Endometrial microvascular endothelial cells (primary cell): ENCODE data around the gene ROR2. TPM values are rescaled to one million over a fixed set of nuclear protein-coding genes. Genes with fewer than 3 reads are reported as not detected.
"Not testable (repeated sequence)": the region's sequence is repeated elsewhere in the genome, so short reads cannot be mapped to it uniquely, and the experiment has no call there.

ENCODE experiments used
- in situ Hi-C: cut with HindIII; loops from 2 replicates; pipeline ENCODE4 v1.10.0; 2017; ENCODE audit warnings: low sequenced_read_pairs, low pct_unique_long_range_greater_than_20kb; ENCODE audit errors: inconsistent ontology term
- total RNA-seq: library from RNA; depleted of rRNA; stranded (reverse); fragments of >200 nt; gene quantifications from one replicate; pipeline ENCODE4 v1.2.3, GENCODE V29; 2015; ENCODE audit errors: inconsistent ontology term

The ROR2 gene
- total RNA-seq, 1 donor from 2014 or later = 0.09 TPM

- in situ Hi-C loops = no loop called here
Observed at GRCh38 chr9:91658513-91659105, 291.4 kb downstream of the ROR2 start.

- in situ Hi-C loops = no loop called here
Observed at GRCh38 chr9:91657501-91657900, 292.5 kb downstream of the ROR2 start.

GRCh38 chr9:91655658-91656057 lies 294.4 kb downstream of the ROR2 start:
- in situ Hi-C loops = no loop called here

- in situ Hi-C loops = no loop called here
Observed at GRCh38 chr9:91655215-91655614, 294.8 kb downstream of the ROR2 start.

GRCh38 chr9:91654527-91654926 lies 295.5 kb downstream of the ROR2 start:
- in situ Hi-C loops = no loop called here

- in situ Hi-C loops = no loop called here
Observed at GRCh38 chr9:91647371-91647770, 302.7 kb downstream of the ROR2 start.

GRCh38 chr9:91646702-91647101 lies 303.3 kb downstream of the ROR2 start:
- in situ Hi-C loops = no loop called here

- in situ Hi-C loops = no loop called here
Observed at GRCh38 chr9:91644433-91644832, 305.6 kb downstream of the ROR2 start.

- in situ Hi-C loops = no loop called here
Observed at GRCh38 chr9:91643481-91644077, 306.4 kb downstream of the ROR2 start.

- in situ Hi-C loops = no loop called here
Observed at GRCh38 chr9:91642771-91643170, 307.3 kb downstream of the ROR2 start.

GRCh38 chr9:91640428-91640827 lies 309.6 kb downstream of the ROR2 start:
- in situ Hi-C loops = no loop called here

GRCh38 chr9:91639054-91639453 lies 311.0 kb downstream of the ROR2 start:
- in situ Hi-C loops = no loop called here

- in situ Hi-C loops = not testable (repeated sequence)
Observed at GRCh38 chr9:91634832-91635231, 315.2 kb downstream of the ROR2 start.

- in situ Hi-C loops = no loop called here
Observed at GRCh38 chr9:91629718-91630117, 320.3 kb downstream of the ROR2 start.

GRCh38 chr9:91628892-91629291 lies 321.1 kb downstream of the ROR2 start:
- in situ Hi-C loops = no loop called here

GRCh38 chr9:91625331-91625730 lies 324.7 kb downstream of the ROR2 start:
- in situ Hi-C loops = no loop called here

GRCh38 chr9:91623004-91623403 lies 327.0 kb downstream of the ROR2 start:
- in situ Hi-C loops = no loop called here

- in situ Hi-C loops = not testable (repeated sequence)
Observed at GRCh38 chr9:91622121-91622520, 327.9 kb downstream of the ROR2 start.

- in situ Hi-C loops = not testable (repeated sequence)
Observed at GRCh38 chr9:91614044-91614443, 336.0 kb downstream of the ROR2 start.

GRCh38 chr9:91611582-91611981 lies 338.4 kb downstream of the ROR2 start:
- in situ Hi-C loops = no loop called here
